Measurements from ENCODE around the gene CORO1C. TPM values are rescaled to one million over a fixed set of nuclear protein-coding genes. Genes with fewer than 3 reads are reported as not detected.
A peak's percentile ranks its signal among the peaks of the same experiment; 100 is the strongest.

CORO1C gene
- total and polyA plus RNA-seq, 9 of the 15 experiments (the other 6 are each of a cell fraction or from before 2014, with no cell fraction given): 55.2 to 280 (median 150) TPM

DNA sequence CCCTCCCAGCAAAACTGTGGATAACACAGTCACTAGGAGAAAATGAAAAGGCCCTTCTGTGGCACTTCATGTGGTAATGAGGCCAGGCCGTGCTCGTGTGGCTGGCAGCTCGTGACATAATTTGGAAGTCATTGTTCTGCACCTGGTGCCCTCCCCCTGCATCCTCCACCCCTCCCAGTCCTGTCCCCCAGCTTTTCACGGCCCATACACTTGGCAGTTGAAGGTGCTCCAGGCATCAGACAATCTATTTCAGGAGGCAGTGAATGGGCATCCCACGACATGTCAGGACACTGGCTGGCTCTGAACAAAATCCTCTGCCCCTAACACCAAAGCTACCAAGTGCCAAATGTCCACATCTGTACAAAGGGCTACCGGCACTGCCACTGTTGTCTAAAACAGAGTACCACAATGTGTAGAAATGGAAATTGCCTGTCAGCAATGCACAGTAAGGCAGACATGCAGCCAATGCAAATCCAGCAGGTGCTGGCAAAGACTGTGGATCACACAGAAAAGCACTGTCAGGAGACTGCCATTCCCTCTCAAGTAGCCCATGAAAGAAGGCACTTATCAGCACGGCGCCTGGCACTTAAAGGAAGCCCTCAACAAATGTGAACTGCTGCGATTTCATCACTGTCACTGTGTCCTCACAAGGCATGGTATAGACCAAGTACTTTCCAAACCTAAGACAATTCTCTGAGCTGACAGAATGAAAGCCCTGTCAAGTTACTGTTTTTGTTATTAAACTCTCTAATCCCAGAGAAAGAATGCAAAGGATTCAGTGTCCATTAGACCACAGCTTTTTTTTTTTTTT lies 39.1 kb downstream of the CORO1C start (continued):
- TF ChIP-seq PHF8 (IDR thresholded peaks at IDR 0.05; ENCODE audit: borderline replicate concordance, low read length): 0 out of 2 replicates have a peak, but pooled peaks have one; percentile 10
- TF ChIP-seq ZNF253 (CRISPR knock-in tag; conservative IDR thresholded peaks at IDR 0.05): no peak
- TF ChIP-seq ZNF766 (CRISPR knock-in tag; conservative IDR thresholded peaks at IDR 0.05): 0 out of 2 replicates have a peak, but pooled peaks have one; percentile 12
- no peak for TF ChIP-seq MCM7 (IDR thresholded peaks at IDR 0.05)
- TF ChIP-seq, protein P1, sequence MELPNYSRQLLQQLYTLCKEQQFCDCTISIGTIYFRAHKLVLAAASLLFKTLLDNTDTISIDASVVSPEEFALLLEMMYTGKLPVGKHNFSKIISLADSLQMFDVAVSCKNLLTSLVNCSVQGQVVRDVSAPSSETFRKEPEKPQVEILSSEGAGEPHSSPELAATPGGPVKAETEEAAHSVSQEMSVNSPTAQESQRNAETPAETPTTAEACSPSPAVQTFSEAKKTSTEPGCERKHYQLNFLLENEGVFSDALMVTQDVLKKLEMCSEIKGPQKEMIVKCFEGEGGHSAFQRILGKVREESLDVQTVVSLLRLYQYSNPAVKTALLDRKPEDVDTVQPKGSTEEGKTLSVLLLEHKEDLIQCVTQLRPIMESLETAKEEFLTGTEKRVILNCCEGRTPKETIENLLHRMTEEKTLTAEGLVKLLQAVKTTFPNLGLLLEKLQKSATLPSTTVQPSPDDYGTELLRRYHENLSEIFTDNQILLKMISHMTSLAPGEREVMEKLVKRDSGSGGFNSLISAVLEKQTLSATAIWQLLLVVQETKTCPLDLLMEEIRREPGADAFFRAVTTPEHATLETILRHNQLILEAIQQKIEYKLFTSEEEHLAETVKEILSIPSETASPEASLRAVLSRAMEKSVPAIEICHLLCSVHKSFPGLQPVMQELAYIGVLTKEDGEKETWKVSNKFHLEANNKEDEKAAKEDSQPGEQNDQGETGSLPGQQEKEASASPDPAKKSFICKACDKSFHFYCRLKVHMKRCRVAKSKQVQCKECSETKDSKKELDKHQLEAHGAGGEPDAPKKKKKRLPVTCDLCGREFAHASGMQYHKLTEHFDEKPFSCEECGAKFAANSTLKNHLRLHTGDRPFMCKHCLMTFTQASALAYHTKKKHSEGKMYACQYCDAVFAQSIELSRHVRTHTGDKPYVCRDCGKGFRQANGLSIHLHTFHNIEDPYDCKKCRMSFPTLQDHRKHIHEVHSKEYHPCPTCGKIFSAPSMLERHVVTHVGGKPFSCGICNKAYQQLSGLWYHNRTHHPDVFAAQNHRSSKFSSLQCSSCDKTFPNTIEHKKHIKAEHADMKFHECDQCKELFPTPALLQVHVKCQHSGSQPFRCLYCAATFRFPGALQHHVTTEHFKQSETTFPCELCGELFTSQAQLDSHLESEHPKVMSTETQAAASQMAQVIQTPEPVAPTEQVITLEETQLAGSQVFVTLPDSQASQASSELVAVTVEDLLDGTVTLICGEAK (IDR thresholded peaks at IDR 0.05): no peak
- TF ChIP-seq, protein P1 (CRISPR knock-in tag; IDR thresholded peaks at IDR 0.05): no peak
- no peak for TF ChIP-seq ZBTB11 (CRISPR knock-in tag; IDR thresholded peaks at IDR 0.05)
- TF ChIP-seq ZNF140 (CRISPR knock-in tag; IDR thresholded peaks at IDR 0.05): no peak
- no peak for TF ChIP-seq NFATC3 (IDR thresholded peaks at IDR 0.05)
- no peak for TF ChIP-seq U2AF1 (optimal IDR thresholded peaks at IDR 0.05; ENCODE audit: low read depth, low read length)
- TF ChIP-seq ZFP30 (CRISPR knock-in tag; IDR thresholded peaks at IDR 0.05; ENCODE audit: borderline replicate concordance): no peak
- no peak for TF ChIP-seq BMI1 (IDR thresholded peaks at IDR 0.05; ENCODE audit: low read length)
- TF ChIP-seq, protein P2, sequence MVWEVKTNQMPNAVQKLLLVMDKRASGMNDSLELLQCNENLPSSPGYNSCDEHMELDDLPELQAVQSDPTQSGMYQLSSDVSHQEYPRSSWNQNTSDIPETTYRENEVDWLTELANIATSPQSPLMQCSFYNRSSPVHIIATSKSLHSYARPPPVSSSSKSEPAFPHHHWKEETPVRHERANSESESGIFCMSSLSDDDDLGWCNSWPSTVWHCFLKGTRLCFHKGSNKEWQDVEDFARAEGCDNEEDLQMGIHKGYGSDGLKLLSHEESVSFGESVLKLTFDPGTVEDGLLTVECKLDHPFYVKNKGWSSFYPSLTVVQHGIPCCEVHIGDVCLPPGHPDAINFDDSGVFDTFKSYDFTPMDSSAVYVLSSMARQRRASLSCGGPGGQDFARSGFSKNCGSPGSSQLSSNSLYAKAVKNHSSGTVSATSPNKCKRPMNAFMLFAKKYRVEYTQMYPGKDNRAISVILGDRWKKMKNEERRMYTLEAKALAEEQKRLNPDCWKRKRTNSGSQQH (CRISPR knock-in tag; IDR thresholded peaks at IDR 0.05): no peak
